CD4-positive, alpha-beta T cell treated with Interleukin-2 at 100 ng/mL for 4 hours (primary cell): Measurements from ENCODE around the gene SOAT2.
"Not testable (repeated sequence)": the region's sequence is repeated elsewhere in the genome, so short reads cannot be mapped to it uniquely, and the experiment has no call there.

Experiments used
- DNase-seq: peaks from one replicate; pipeline ENCODE4 v3.0.0-alpha.2; 2020; ENCODE audit warnings: low spot score

Gene SOAT2

DNA sequence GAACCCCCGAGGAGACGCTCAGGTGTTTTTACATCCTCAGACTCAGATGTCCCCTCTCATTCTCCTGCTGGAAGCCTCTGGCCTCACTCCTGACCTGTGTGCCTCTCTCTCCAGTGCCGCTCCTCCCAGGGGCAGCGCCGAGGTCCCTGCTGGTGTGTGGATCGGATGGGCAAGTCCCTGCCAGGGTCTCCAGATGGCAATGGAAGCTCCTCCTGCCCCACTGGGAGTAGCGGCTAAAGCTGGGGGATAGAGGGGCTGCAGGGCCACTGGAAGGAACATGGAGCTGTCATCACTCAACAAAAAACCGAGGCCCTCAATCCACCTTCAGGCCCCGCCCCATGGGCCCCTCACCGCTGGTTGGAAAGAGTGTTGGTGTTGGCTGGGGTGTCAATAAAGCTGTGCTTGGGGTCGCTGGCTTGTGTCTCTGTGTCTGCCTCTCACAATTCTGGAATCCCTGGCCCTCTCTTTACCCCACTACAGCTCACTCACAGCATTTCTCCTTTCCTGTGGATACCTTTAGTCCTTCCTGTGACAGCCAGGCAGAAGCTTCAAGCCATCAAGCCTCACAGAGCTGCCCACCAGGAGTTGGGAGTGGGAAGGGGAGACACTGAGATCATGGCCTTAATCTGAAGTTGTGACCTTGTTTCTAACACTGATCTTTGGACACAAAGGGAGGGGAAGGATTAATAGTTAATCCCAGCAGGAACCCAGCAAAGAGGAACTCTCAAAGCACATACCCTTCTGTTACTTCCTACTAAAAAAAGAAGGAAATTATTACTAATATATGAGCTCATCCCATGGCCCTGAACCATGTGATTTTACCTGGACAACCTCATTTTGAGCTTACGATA is 1.1 kb upstream of the SOAT2 start:
- DNase-seq = no peak

DNA sequence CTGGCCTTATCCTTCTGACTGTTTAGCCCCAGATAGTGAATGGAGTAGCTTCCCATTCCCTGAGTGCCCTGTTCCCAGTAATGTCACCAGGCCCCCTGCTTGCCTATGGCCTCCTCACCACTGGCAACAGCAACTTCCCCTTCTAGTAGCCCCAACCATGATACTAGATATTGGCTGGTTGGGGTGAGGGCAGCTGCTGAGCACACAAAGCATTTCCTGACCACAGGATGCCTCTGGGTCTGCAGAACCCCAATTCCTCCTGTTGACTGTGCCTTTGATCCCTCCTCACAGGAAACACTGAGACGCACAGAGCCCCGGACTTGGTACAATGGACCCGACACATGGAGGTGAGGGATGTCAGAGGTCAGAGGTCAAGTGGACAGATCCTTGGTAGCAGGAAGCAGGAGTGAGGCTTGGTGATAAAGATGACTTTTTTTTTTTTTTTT is 597 bp downstream of the SOAT2 start:
- no peak for DNase-seq

- DNase-seq = no peak
These were observed 2.0 kb downstream of the SOAT2 start for GRCh38 chr12:53105256-53105655.

DNA sequence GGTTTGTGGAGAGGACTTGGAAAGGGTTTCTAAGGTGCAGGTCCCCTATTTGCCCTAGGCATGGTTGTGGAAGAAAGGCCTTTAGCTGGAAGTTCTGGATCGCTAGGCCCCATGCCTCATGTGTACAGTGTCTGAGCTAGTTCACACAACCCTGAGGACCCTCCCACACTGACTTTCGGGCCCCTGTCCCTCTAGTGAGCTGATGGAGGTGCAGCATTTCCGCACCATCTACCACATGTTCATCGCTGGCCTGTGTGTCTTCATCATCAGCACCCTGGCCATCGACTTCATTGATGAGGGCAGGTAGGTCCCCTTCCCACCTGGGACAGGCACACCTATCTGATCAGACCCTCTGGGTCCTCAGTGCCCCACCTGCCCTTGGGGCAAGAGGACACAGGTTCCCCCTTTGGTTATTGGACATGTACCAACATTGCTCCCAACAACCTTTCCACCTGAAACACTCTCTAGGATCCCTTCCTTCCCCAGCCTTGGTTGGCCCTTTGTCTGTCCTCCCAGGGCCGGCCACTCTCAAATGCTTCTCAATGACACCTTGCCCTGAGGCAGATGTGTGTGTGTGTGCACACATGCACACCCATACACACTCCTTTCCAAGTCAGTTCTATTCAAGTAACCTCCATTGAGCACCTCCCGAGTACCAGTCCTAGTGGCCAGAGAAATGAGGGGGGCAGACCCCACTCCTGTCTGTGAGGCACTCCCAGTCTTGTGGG is 2.6 kb downstream of the SOAT2 start:
- no peak for DNase-seq

- DNase-seq = no peak
These were observed 3.8 kb downstream of the SOAT2 start for GRCh38 chr12:53107122-53107521.

- DNase-seq = not testable (repeated sequence)
These were observed 9.1 kb downstream of the SOAT2 start for GRCh38 chr12:53112431-53112830.

DNA sequence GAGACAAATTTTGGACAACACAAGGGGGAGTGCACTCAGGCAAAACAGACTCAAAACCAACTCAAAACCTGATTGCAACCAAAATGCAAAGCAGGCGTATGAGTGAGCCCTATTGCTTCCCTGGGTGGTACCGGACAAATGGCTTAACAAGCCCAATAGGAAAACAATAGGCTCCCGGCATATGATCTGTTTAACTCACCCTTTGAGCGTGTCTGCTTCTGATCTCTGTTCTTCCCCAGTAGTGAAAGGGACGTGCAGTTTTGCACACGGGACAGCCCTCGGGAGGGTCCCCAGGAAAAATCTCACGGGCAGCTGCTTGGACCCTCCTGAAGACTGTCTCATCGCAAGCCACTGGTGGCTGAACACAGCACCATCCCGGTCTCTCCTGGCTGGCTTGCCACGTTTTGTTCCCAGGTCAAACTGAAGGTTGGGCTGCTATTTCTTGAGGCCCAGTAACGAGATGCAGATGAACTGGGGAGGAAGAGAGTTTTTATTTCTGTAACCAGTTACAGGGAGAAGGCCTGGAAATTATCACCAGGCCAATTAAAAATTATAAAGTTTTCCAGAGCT is 9.9 kb downstream of the SOAT2 start:
- DNase-seq = no peak

DNA sequence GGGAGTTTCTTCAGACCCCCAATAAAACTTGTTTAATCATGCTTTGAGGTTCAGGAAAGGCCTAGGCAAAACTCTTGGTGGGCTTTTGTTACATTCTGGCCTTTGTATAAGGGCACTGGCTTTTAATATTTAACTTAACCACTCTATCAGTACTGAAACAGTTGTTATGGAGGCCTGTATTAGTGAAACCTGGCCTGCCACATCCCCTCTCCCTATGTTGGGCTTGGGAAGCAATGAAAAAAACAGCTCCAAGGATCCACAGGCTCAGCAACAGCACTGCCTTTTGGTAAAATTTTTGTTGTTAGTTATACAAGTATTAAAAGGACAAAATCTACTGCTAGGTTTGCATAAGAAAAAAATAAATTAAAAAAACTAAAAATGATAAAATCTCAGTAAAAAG is 10.7 kb downstream of the SOAT2 start:
- DNase-seq = no peak

DNA sequence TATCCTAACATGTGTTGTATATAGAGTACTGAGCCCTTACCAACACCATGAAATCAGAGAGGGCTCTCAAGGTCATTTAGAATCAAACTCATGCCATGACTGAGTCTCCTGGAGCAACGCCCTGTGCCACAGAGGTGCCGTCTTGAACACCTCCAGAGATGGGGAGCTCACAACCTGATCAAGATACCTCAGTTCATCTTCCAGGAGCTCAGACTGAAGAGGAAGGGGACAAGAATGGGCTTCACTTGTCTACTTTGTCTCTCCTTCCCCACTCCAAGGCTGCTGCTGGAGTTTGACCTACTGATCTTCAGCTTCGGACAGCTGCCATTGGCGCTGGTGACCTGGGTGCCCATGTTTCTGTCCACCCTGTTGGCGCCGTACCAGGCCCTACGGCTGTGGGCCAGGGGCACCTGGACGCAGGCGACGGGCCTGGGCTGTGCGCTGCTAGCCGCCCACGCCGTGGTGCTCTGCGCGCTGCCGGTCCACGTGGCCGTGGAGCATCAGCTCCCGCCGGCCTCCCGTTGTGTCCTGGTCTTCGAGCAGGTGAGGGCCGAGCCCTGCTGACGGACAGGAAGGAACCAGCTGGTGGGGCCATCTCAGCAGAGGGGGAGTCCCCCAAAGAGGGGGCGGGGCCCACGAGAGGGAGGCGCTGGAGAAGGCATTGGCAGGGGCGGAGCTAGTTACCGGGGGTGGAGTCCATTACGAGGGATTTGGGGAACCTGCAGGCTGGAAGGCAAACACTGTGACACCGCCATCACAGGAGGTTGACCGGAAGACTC is 12.0 kb downstream of the SOAT2 start:
- DNase-seq = no peak

DNA sequence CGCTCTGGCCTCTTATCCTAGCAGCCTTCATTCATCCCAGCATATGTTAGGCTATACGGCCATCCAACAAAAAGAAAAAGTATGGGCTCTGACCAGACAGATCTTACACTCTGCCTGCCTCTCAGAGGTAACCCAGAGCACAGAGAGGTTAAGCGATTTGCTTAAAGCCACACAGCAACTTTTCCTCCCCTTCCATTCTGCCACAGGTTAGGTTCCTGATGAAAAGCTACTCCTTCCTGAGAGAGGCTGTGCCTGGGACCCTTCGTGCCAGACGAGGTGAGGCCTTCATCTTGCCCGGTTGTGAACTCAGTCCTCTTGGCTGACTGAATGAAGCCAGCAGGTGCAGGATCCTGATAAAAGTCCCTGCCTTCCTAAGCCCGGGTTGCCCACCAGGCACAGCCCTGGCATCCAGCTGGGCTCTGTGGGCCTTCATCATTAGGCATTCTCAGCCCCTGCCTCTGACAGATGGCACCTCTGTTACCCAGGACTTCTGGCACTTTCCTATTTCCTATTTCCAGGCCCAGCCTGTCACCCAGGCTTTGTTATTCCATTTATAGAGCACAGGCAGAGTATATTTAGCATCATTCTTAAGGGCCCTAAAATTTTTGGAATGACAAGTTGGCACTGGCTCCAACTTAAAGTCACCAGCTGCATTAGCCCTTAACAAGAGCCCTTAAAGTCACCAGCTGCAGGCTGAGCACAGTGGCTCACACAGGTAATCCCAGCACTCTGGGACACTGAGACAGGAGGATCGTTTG is 12.8 kb downstream of the SOAT2 start:
- no peak for DNase-seq

DNA sequence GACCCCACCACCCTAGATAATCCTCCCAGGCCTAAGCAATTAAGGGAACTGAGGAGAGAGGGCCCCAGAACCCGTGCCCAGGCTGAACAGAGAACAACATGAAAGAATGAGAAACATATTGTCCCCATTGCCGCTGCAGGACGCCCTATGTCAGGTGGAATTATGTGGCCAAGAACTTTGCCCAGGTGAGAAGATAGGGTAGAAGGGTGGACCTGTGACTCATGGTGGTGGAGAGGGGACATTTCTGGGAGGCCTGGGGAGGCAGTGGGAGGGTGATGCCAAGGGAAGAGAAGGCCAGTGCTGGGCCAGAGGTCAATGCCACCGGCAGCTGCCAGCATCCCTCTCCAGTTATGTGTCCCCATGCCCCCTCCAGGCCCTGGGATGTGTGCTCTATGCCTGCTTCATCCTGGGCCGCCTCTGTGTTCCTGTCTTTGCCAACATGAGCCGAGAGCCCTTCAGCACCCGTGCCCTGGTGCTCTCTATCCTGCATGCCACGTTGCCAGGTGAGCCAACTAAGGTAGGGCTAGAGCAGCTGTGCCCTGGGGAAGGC is 15.5 kb downstream of the SOAT2 start:
- DNase-seq = no peak

DNA sequence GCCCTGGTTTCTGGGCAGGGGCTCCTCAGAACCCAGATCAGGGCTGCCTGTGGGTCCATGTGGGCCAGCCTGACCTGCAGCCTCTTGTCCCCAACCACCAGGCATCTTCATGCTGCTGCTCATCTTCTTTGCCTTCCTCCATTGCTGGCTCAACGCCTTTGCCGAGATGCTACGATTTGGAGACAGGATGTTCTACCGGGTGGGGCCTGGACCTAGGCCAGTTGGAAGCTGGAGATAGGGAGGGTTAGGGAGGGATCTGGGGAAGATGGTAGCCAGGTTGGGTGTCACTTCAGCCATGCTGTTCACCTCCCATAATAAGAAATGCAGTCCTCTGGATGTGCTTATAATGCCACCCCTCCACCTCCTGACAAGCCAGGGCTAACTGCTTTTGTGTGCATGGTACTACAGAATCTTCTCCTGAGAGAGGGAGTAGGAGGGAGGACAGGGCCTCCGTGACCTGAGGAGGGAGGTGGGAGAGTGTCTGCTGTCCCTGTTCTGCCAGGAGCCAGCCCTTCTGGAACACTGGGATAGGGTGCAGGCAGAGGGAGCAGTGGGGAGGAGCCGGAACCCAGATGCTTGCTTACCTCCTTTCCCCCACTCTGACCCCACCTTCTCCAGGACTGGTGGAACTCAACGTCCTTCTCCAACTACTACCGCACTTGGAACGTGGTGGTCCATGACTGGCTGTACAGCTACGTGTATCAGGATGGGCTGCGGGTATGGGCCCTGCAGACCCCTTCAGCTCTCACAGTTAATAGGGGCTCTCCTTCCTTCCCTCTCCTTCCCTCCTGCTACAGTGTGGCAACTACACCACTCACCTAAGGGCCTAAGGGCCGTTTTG is 17.6 kb downstream of the SOAT2 start:
- no peak for DNase-seq

DNA sequence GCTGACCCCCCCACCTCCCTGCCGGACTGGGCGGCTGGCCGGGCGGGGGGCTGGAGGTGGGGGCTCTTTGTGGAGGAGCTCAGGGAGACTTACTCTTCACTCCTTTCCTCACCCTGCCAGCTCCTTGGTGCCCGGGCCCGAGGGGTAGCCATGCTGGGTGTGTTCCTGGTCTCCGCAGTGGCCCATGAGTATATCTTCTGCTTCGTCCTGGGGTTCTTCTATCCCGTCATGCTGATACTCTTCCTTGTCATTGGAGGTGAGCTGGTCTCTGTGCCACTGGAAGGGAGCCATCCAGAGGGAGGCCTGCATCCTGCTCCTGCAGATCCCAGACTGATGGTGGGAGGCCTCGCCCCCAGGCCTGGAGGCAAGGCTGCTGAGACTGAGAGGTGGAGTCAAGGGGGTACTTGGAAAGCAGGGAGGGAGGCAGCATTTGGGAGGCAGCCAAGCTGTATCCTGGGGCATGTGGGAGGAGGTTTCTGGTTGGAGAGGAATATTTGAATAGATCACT is 19.7 kb downstream of the SOAT2 start:
- no peak for DNase-seq

- DNase-seq = no peak
These were observed 20.5 kb downstream of the SOAT2 start for GRCh38 chr12:53123578-53124351.

GRCh38 chr12:53124352-53124723 is 21.1 kb downstream of the SOAT2 start:
- no peak for DNase-seq

DNA sequence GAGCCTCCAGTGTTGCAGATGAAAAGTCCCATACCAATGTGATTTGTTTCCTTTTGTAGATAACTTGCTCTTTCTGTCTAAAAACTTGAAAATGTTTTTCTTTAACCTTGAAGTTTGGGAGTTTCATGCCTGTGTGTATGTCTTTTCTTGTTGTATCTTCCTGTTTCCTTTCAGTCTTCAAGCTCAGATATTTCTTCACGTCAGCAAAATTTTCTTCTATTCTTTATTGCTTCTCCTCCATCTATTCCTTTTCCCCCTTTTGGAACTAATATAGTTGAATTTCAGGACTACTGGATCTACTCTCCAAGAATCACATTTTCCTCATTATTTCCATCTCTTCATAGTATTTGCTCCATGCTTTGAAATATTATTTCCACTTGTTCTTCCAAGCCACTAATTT is 23.9 kb downstream of the SOAT2 start:
- no peak for DNase-seq

- DNase-seq = no peak
These were observed 25.7 kb downstream of the SOAT2 start for GRCh38 chr12:53128780-53129569.

DNA sequence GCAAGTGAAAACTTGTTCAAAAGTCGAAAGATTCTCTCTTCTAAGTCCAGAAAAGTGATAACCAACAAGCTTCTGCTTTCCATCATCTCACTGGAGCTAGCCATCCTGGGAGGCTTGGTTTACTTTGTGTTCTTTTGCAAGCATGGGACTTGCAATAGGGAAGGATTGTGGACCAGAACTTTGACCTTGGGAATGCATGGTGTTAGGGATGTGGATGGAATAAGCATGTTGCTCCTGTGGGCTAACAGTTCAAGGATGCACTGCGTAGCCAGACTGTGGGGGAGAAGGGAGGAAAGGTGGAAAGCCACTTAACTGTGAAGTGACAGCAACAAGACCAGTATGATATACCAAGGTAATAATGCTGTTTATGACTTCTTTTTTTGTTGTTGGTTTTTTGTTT is 28.6 kb downstream of the SOAT2 start:
- no peak for DNase-seq

- DNase-seq = no peak
These were observed 30.4 kb downstream of the SOAT2 start for GRCh38 chr12:53133722-53134121.
